Measurements from ENCODE around the gene SGF29. TPM values are rescaled to one million over a fixed set of nuclear protein-coding genes. Genes with fewer than 3 reads are reported as not detected.

SGF29 gene
- total and polyA plus RNA-seq, 2 of the 4 experiments (the other 2 are of a cell fraction), result 4.3 to 7.7 TPM

DNA sequence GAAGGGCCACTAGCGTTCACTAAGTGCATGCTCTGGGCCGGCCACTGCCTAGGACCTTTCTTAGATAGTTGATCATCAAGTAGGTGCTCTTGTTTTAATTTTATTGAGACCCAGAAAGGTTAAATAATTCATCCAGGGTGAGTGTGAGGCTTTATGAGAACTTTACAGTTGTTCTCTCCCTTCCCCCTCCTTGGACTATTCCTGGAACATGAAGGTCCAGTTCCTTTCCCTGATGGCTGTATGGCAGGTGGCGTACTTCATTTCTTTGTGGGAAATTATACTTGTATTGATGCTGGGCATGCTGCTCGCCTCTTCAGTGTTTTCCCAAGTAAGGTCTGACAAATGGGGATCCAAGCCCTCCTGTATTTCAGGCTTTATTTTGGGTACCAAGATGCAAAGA lies 8.5 kb downstream of the SGF29 start:
- no peak overlapping the region for H2AK9ac ChIP-seq (replicated peaks; ENCODE audit: low read depth, low read length, poor library complexity)
- H3K18ac ChIP-seq (ENCODE audit: low read depth, low read length), result no peak overlapping the region
- H4K20me1 ChIP-seq (ENCODE audit: insufficient read depth, low read length), result no peaks in the 10 kb centered on the region
- no peaks in the 10 kb centered on the region for H3K27me3 ChIP-seq (ENCODE audit: control insufficient read depth, insufficient read depth, low read length)
- H3K4me1 ChIP-seq (ENCODE audit: control insufficient read depth, insufficient read depth, low read length), result peaks cover 6% of the 10 kb centered on the region; the same call in 1 of the 2 replicates
- no peak overlapping the region for H3K14ac ChIP-seq (replicated peaks; ENCODE audit: low read depth, low read length)
- no peak overlapping the region for H2AFZ ChIP-seq (replicated peaks; ENCODE audit: low read length, poor library complexity)
- H2BK120ac ChIP-seq (ENCODE audit: low read depth, low read length), result no peak overlapping the region
- DNase-seq, result no peak
- H3K79me1 ChIP-seq (ENCODE audit: low read depth in 1 of 2, low read length in 2 of 2), result peaks cover 14 to 22% of the 10 kb centered on the region in 2 experiments
- H3K56ac ChIP-seq (ENCODE audit: extremely low read depth, insufficient read depth, low read length), result no peak overlapping the region
- intact Hi-C loops (cut with micrococcal nuclease) (no loop called here), dilution Hi-C loops (cut with HindIII; ENCODE audit: low sequenced_read_pairs, unreplicated experiment) (no loop called here), in situ Hi-C loops (cut with MboI; ENCODE audit: low sequenced_read_pairs) (no loop called here)
- peaks cover 2% of the 10 kb centered on the region for H3K9me3 ChIP-seq (ENCODE audit: control insufficient read depth, insufficient read depth, low read length)
- H4K8ac ChIP-seq (ENCODE audit: low read depth in 2 of 2, low read length in 2 of 2), result no peak overlapping the region
- H3K4me3 ChIP-seq (ENCODE audit: insufficient read depth, low read depth, low read length), result no peak overlapping the region
- no peak overlapping the region for H3K27ac ChIP-seq (ENCODE audit: insufficient read depth, low read length)
- BruUV-seq (replicated peaks), result no TSS peak
- H2AK5ac ChIP-seq (ENCODE audit: low read depth, low read length), result no peak overlapping the region; the same call in 1 of the 2 replicates
- no peak overlapping the region for H2BK5ac ChIP-seq (ENCODE audit: low read depth, low read length, poor library complexity, severe bottlenecking)
- H4K91ac ChIP-seq (ENCODE audit: insufficient read depth, low read depth, low read length), result no peak overlapping the region
- H2BK20ac ChIP-seq (ENCODE audit: low read depth, low read length), result no peak overlapping the region
- ATAC-seq (ENCODE audit: low read depth), result no peak
- H3K9me1 ChIP-seq (ENCODE audit: insufficient read depth, low read length), result peaks cover 6% of the 10 kb centered on the region; the same call in 1 of the 2 replicates
- peaks cover 5% of the 10 kb centered on the region for H3K36me3 ChIP-seq (ENCODE audit: control insufficient read depth, insufficient read depth, low read length)
- ChIA-PET CTCF (no interaction called here), POLR2A (ENCODE audit: unreplicated experiment) (no interaction called here)
- no peak for TF ChIP-seq CHD1 (IDR thresholded peaks at IDR 0.05; ENCODE audit: low read depth, low read length)
- no peak for TF ChIP-seq RAD21 (IDR thresholded peaks at IDR 0.05; ENCODE audit: low read length)
- TF ChIP-seq RFX5 (IDR thresholded peaks at IDR 0.05; ENCODE audit: low read depth, low read length), result no peak
- no peak for TF ChIP-seq MAZ (IDR thresholded peaks at IDR 0.05; ENCODE audit: borderline replicate concordance, low read depth, low read length)
- no peak for TF ChIP-seq BHLHE40 (IDR thresholded peaks at IDR 0.05; ENCODE audit: low read depth, low read length)
- TF ChIP-seq CTCF (conservative IDR thresholded peaks at IDR 0.05; ENCODE audit: low read depth, low read length), result no peak
- TF ChIP-seq POLR2A (IDR thresholded peaks at IDR 0.05; ENCODE audit: low read depth, low read length), result no peak
- no peak for TF ChIP-seq FOS (IDR thresholded peaks at IDR 0.05; ENCODE audit: low read depth, low read length)
- 100% methylated on average over 1 of the region's 4 CpGs; no CpG with 5 or more reads in 1 of the 2 experiments for WGBS, 2 experiments (ENCODE audit: extremely low coverage in 2 of 2, insufficient read length in 1 of 2)
- H3K23ac ChIP-seq (ENCODE audit: low read depth, low read length), result no peak overlapping the region
- no peak overlapping the region for H4K5ac ChIP-seq (ENCODE audit: low read depth, low read length)
- H3K4me2 ChIP-seq (ENCODE audit: low read depth, low read length), result no peak overlapping the region
- H2BK15ac ChIP-seq (ENCODE audit: low read depth, low read length), result no peak overlapping the region
- peak overlapping the region; percentile 5; the same call in 1 of the 2 replicates for H3K4ac ChIP-seq (ENCODE audit: low read depth, low read length)
- no peak overlapping the region for H3K9ac ChIP-seq (ENCODE audit: low read depth, low read length)

Data from IMR-90 (cell line).